ENCODE results near the gene SPATA24.
"Not testable (repeated sequence)": the region's sequence is repeated elsewhere in the genome, so short reads cannot be mapped to it uniquely, and the experiment has no call there.

The SPATA24 gene

DNA sequence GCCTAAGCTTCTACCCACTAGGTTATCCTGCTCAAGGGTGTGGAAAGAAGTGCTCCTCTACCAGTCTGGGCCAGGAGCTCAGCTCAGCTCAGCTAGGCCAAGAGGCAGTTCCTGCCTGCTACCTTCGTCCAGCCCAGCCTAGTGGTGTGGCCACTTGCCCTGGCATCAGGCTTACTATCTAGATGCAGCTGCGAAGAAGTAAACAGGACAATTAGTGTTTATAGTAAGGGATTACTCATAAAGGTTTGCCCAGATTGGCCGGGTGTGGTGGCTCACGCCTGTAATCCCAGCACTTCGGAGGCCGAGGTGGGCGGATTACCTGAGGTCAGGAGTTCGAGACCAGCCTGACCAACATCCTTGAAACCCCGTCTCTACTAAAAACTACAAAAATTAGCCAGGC, 12.8 kb upstream of the SPATA24 start:
- DNase-seq (ENCODE audit: low read depth) = no peak

DNA sequence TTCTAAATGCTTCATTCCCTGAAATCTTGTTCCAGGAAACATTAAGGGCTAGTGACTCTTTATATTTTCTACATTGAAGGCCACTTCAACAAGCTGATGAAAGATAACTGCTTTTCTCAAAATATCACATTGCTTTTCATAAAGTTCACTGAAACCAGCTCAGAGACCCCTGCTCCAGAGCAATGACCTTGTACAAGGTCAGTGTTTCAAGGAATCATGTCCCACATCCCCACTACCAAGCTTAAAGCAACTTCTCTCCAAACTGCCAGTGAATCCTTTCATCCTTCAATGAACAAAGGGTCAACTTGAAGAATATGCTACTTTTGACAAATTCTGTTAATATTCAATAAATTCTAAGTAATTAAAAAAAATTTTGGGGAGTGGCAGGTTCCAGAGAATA, 12.0 kb upstream of the SPATA24 start:
- DNase-seq (ENCODE audit: low read depth) = no peak

DNA sequence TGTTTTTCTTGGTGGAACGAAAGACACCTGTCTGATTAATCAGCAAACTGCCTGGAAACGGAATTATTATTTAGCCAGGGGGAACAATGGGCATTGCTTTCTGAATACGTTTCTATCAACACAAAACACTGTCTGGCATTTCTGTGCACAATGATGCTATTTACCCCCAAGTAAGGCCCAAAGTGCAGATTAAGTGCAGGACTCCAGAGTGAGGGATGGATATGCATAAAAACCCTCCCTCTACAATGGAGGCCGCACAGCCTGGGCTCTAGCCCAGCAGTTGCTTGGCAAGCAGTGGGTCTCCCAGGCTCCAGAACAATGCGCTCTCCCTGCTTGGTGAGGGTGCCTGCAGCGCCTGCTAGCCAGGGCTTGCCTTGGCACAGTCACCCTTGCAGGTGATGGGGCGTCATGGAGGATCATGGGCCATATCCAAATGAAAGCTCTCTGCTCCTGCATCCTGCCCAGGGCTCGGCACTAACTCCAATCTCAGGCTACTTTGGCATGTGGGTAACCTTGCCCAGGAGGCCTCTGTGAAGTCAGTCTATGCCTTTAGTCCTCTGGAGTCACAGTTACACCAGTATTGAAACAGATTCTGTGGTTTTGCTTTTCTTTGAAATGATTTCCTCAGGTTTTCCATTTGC, 11.5 kb upstream of the SPATA24 start:
- no peak for DNase-seq (ENCODE audit: low read depth)

DNA sequence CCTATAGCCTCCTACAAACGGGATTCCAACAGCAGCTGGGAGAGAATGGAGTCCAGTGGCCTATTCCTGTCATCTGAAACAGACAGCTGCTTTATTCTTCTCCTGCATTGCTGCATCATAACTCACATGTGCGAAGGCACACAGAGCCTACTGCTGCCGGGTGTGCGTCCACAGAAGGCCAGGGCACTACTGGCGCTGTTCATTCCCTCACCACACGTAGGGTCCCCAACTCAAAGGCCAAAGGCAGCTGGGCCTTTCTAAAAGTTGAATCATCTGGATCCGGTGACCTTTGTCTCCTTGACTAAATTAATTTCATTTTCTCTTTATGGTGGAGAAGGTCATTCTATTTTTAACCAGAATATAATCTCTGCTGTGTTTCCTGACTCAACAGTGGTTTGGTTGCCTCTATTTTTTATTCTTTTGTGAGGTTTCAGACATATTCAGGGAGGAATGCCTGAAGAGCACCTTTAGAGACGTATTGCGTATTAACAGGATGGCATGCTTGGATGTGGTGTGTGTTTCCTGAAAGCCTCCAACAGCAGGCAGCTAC, 10.8 kb upstream of the SPATA24 start:
- DNase-seq (ENCODE audit: low read depth) = no peak

DNA sequence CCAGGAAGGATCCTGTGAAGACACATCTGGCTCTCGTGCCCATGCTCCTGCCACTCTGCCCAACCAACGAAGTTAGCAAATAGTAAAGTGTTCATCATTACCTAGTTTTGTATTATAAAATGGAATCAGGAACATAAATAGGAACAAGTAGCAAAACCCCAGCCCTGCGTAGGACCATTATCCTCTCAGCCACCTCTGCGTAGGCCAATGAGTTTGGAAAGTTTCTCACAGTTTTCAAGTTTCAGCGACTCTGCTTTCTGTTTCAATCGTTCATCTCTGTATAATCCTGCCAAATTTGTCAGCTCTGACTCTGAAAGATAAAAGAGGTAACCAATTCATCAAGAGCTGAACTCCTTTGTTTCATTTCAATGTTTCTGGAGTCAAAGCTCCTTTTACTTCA, 10.1 kb upstream of the SPATA24 start:
- DNase-seq (ENCODE audit: low read depth) = no peak

DNA sequence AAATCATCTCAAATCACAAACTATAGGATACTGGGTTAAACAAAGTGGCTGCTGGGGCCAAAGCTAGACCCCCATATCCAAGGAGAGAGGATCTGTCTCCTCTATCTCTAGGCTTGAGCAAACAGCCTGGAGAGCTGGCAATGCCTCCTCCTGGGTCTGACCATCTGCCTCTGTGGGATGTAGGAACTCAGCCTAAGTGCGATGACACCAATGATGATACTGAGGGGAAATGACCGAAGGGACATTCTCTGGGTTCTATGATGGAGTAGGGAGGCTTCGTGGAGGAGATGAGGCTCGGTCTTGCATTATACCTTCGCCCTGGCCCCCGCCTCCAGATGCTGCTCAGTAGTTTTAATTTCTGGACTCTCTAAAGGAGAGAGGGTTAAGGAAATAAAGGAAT, 9.3 kb upstream of the SPATA24 start:
- no peak for DNase-seq (ENCODE audit: low read depth)

DNA sequence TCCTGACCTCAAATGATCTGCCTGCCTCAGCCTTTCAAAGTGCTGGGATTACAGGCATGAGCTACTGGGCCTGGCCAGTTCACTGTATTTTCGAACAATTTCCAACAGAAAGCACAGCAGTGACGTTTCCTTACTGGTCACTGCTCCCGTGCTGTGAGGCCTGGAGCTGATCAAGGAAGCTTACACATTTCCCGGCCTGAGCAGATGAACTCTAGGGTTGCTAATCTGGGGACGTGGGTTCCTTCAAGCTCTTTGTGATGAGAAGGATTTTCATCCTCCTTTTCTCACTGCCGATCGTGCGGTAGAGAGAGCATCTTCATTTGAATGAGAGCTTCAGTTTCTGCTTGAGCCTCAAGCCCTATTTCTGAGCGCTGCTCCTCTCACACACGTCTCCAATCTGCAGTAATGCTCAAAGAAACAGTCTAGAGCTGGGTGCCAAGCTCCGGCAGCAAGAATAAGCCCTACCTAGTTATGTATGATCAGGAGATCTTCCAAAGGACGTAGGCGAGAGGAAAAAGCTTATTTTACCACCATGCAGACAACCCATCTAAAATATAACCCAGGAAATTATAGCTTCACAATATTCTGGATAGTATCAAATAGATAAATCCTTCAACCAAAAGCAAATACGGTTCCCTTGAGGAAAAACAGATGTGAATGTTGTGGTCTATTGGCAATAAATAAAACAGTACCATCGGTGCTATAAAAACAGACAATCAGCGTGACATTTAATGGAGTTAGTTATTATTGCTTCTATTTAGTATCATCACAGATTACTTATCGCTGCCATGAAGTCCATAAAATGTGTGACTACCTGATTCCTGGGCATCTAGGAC, 7.3 kb upstream of the SPATA24 start:
- DNase-seq (ENCODE audit: low read depth) = no peak

DNA sequence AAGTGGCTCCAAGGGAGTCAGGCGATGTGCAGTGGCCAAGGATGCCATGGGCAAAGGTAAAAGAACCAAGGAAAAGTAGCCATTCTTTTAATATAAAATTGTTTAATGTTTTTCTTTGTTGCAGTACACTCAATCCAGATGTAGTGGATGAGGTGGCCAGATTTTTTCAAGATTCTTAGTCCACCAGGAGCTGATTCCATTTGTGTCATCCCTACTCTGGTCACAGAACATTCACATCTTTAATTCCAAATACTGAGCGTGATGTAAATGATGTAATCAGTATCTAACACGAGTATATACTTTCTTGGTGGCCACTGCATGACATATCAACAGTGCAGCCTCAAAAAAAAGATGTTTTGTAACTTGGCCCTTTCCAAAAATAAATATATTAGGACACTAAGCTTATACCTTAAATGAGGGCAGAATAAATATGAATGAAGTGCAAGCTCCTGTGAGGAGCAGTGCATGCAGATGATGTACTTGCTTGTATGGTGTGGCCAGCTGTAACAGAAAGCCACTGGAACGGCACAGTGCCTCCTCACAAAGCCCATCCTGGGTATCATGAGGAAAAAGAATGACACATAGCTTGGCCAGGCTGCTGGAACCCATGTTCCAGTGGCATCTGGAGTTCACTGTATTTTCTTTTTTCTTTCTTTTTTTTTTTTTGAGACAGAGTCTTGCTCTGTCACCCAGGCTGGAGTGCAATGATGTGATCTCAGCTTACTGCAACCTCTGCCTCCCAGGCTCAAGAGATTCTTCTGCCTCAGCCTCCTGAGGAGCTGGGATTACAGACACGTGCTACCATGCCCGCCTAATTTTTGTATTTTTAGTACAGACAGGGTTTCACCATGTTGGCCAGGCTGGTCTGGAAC, 6.5 kb upstream of the SPATA24 start:
- no peak for DNase-seq (ENCODE audit: low read depth)

DNA sequence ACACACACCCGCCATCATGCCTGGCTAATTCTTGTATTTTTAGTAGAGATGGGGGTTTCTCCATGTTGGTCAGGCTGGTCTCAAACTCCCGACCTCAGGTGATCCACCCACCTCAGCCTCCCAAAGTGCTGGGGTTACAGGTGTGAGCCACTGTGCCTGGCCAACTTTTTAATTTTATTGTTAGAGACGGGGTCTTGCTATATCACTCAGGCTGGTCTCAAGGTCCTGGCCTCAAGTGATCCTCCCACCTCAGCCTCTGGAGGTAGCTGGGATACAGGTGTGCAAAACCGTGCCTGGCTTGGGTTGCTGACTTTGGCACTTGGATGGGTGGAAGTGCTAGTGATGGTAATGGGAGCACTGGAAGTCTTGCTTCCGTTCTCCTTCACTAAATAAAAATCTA, 5.2 kb upstream of the SPATA24 start:
- DNase-seq (ENCODE audit: low read depth) = not testable (repeated sequence)

DNA sequence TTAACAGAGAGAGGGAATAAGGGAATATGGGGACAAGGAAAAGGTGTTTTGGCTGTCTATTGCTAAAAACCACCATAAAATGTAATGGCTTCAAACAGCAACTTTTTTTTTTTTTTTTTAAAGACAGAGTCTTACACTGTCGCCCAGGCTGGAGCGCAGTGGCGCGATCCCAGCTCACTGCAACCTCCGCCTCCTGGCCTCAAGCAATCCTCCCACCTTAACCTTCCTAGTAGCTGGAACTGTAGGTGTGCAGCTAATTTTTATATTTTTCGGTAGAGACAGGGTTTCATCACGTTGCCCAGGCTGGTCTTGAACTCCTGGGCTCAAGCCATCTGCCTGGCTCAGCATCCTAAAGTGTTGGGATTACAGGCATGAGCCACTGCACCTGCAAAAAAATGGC, 4.3 kb upstream of the SPATA24 start:
- DNase-seq (ENCODE audit: low read depth) = no peak

DNA sequence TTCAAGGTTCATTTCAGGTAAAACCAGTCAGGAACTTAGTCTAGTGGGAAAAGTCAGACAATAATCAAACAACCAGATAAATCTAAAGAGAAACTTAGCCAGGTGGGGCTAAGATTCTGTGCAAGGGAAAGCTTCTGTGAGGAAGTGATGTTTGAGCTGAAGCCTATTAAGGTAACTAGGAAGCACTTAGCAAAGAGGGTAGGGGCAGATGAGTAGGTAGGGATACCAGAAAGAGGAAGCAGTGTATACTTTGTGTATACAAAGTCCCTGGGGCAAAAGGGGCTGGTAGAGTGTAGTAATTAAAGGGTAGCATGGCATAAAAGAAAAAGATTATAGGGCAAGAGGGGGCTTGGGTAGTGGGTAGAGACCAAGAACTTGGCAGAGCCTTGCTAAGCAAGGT, 3.6 kb upstream of the SPATA24 start:
- DNase-seq (ENCODE audit: low read depth) = no peak

DNA sequence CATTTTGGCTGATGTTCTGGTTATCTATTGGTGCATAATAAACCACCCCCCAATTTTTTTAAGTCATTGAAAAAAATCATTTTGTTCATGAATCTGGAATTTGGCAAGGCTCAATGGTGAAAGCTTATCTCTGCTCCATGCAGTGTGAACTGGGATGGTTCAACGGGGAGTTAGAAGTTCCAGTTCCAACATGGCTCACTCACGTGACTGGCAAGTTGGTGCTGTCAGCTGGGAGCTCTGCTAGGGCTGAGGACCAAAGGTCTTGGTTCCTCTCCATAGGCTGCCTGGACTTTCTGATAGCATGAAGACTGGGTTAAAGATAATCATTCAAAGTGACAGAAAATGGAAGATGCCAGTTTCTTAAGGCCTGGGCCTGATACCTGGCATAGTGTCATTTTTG, 3.1 kb upstream of the SPATA24 start:
- DNase-seq (ENCODE audit: low read depth) = no peak

DNA sequence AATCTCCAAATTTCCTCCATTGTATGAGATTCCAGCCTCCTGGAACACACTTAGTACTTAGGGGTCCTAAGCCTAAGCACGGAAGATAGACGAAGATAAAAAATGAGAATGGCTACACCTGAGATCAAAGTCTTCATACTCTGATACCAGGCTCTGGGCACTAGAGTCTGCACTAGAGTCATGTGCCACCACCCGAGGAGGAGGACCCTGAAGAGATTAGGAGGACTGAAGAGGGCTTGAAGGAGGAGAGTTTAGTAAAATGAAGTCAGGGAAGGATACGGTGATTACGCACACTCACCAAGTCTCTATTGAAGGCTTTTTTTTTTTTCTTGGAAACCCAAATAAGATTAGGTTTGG, 573 bp upstream of the SPATA24 start:
- no peak for DNase-seq (ENCODE audit: low read depth)

DNA sequence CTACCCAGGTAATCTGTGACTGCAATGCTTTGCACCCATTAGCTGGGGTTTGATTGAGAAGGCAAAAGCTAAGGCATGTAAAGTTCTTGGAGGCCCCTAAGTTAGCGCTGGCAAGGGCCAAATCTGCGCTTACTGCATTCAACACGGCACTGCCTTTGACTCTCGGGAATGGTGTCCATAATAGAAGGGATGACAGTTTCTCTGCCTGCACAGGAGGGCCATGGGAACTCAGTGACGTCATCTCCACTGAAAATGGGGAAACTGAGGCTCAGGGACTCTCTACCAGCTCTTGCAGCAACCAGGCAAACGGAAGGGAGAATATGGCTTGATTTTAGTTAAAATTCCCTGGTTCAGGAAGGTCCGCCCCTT, 487 bp downstream of the SPATA24 start:
- no peak for DNase-seq (ENCODE audit: low read depth)

DNA sequence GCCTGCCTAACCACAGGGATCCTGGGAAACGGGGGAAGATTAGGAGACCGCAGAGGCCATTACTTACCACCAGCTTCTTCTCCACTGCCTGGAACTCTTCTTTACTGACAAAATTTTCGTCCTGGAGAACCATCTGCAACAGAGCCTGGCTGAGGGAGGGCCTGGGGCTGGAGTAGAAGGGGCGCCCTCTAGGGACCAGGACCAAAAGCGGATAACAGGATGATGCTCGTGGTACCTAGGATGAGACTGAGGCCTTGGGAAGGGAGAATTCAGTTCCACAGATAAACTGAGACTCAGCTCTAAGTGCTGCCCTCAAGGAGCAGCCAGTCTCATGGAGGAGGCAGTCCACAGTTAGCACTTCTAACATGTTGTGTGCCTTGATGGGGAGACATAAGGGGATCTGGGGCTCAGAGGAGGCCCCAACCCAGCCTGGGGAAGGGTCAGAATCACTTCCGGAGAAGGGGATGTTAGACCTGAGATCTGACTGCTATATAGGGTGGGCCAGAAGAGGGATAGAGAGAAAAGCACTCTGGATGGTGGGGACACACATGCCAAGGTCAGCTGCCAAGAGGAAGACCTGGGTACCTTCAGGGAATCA, 1.2 kb downstream of the SPATA24 start:
- no peak for DNase-seq (ENCODE audit: low read depth)

DNA sequence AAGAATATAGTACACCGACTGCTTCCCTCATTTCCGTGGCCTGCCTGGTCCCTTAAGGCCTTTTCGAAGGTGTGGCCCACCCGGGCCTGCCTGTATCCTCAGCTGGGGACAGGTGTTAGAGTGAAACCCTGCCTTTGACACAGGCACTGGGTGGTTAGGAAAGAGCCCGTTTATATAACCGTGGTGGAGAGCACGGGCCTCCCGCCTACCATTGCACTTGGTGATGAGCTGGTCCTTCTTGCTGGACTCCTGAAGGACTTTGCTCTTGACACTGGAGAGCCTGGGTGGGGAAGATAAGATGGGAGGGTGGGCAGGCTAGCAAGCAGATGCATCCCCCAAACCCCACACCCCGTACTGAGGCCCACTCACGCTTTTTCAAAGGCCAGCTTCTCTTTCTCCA, 2.3 kb downstream of the SPATA24 start:
- DNase-seq (ENCODE audit: low read depth) = no peak

DNA sequence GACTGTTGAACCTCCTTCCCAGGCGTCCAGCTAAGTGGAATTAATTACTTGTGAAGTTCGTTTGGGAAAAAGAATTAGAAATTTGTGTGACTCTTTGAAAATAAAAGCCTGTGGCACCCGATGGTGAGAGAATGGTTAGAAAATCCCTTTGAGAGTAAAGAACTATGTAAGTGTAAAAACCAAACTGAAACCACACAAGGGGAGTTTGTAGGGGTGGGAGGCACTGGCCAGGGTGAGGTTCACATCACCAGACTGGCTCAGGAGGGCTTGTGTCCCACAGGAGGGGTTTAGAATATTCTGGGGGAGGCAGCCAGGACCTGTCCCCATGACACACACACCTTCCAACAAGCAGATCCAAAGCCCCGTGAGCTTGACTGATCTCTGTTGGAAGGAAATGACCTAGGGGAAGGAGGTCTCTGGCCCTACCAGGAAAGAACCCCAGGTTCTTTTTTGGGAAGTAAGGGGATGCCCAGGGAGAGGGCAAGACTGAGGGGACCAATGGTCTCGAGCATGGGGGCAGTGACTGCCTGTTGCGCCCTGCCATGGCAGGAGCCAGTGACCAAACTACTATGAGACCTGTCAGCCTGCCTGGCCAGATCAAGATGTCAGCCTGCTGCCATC, 4.3 kb downstream of the SPATA24 start:
- no peak for DNase-seq (ENCODE audit: low read depth)

DNA sequence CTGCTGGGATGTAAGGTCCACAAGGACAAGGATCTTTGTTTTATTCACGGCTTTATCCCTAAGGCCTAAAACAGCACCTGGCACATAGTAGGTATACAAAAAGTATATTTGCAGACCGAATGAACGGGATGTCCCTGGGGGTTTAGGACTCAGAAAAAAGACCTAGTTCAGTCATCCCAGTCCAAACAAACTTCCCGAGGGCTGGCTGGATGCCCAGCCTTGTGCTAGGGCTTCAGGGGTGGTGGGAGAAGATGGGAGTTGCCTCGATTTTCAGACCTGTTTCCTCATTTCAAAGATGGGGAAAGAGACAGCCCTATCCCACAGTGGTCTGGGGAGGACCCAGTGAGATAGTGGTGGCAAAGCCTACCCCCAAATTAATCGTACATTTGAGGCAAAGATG, 6.0 kb downstream of the SPATA24 start:
- no peak for DNase-seq (ENCODE audit: low read depth)

DNA sequence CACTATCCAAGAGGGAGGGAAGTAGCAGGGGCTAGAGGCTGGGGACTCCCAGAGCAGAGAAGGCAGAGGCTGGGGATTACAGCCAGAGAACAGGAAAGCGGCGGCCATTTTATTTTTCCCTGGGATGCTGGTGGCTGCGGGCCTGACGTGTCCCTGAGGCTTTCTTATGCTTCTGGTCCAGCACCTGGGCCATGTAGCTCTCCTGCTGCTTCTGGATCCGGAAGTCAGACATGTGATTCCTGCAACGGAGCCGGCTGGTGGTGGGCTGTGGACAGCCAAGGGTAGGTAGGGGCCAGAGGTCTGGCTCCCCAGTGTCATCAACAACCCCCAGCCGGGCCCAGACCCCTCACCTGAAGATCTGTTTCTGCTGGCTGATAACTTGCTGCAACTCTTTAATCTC, 7.2 kb downstream of the SPATA24 start:
- DNase-seq (ENCODE audit: low read depth) = no peak

DNA sequence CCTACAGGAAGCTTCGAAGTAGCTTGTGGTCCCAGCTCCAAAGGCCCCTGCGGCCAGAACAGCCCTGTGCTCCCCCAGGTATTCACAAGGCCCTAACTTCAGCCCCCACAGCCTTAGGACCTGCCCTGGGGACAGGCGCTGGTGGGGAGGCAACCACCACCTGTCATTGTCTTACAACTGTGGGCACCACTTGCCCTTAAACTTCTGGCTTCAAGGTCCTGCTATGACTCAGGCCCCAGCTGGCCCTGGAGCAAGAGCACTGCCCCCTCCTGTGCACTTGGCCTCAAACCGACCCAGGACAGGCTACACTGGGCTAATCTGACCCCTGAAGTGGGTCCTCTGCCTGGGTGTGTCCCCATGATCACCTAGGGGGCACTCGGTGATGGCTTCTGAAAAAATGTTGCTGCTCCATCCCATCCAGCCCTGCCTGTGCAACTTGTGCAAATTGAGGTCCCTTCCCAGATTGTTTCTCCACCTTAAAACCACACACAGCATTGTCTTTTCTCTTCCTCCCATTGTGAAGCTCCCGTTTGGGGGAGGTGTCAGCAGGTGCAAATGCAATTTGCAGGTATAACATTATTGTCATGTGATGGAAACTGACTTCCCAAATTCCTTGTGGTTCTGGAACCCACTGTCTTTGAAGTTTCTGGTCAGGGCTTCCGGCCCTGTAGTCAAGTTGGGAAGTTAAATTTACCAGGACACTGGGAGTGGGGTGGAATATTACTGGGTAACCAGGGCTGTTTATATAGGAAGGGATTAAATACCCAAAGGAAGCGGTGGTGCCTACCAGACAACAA, 7.8 kb downstream of the SPATA24 start:
- DNase-seq (ENCODE audit: low read depth) = no peak
